GM18511 (cell line): Measurements from ENCODE around the gene AKAP1.

ENCODE experiments used
- ATAC-seq: cut with Tn5 transposase; IDR thresholded peaks from one replicate; pipeline ENCODE4 v1.9.1; 2021; ENCODE audit warnings: mild to moderate bottlenecking, moderate library complexity; ENCODE audit not compliant: unreplicated experiment

Gene AKAP1

DNA sequence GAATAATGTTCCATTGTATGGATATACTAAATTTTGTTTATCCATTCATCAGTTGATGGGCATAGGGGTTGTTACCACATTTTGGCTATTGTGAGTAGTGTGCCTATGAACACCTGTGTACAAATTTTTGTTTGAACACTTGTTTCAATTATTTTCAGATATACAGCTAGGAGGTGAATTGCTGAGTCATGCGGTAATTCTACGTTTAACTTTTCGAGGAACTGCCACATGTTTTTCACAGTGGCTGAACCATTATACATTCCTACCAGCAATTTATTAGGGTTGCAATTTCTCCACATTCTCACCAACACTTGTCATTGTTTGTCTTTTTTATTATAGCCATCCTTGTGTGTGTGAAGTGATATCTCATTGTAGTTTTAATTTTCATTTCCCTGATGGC is 75.6 kb downstream of the AKAP1 start:
- ATAC-seq: no peak

DNA sequence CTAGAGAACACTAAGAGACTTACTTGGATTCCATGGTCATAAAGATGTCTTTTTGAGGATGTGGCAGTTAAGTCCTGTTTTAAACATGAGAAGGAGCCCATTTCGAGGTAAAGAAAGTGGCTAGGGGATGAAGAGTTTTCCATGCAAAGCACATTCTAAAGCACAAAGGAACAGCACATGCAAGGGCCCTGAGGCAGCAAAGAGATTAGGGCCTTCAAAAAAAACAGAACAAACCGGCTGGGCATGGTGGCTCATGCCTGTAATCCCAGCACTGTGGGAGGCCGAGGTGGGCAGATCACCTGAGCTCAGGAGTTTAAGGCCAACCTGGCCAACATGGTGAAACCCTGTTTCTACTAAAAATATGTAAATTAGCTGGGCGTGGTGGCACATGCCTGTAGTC is 79.8 kb downstream of the AKAP1 start:
- ATAC-seq: no peak

GRCh38 chr17:57165754-57166153 is 80.7 kb downstream of the AKAP1 start:
- no peak for ATAC-seq

- no peak for ATAC-seq
Observed at GRCh38 chr17:57166803-57167202, 81.8 kb downstream of the AKAP1 start.

- ATAC-seq: no peak
Observed at GRCh38 chr17:57168695-57169094, 83.6 kb downstream of the AKAP1 start.

- ATAC-seq: no peak
Observed at GRCh38 chr17:57170866-57171265, 85.8 kb downstream of the AKAP1 start.
